AG04449 (cell line): ENCODE data around the gene TRABD2A.

ENCODE experiments used
- CTCF ChIA-PET: fragments of 350-600 bp; formaldehyde crosslinking; extraction: SDS; loops from one replicate; lab custom pipeline; 2021; ENCODE audit warnings: antibody characterized with exemption; lab: Yijun Ruan, JAX
- POLR2A ChIA-PET: fragments of 400-600, 350-600 bp; formaldehyde crosslinking; extraction: SDS; loops from one replicate; lab custom pipeline; 2020; ENCODE audit warnings: antibody characterized with exemption, inconsistent platforms; lab: Yijun Ruan, JAX
- DNase-seq: peaks from one replicate; pipeline ENCODE4 v3.0.0-alpha.2; 2010; ENCODE audit warnings: low read depth, low spot score
- H3K4me3 ChIP-seq: 2 replicates; pipeline ENCODE4 v1.5.1; 2011; ENCODE audit warnings: low read depth, mild to moderate bottlenecking, control low read depth, low read length
- TF ChIP-seq, protein P1 (sequence below): IDR thresholded peaks from one replicate; pipeline ENCODE4 v1.5.1; 2011; ENCODE audit warnings: mild to moderate bottlenecking, moderate library complexity, low read length, control low read depth, inconsistent platforms; ENCODE audit not compliant: insufficient read depth; ENCODE audit errors: missing control alignments

Gene TRABD2A

DNA sequence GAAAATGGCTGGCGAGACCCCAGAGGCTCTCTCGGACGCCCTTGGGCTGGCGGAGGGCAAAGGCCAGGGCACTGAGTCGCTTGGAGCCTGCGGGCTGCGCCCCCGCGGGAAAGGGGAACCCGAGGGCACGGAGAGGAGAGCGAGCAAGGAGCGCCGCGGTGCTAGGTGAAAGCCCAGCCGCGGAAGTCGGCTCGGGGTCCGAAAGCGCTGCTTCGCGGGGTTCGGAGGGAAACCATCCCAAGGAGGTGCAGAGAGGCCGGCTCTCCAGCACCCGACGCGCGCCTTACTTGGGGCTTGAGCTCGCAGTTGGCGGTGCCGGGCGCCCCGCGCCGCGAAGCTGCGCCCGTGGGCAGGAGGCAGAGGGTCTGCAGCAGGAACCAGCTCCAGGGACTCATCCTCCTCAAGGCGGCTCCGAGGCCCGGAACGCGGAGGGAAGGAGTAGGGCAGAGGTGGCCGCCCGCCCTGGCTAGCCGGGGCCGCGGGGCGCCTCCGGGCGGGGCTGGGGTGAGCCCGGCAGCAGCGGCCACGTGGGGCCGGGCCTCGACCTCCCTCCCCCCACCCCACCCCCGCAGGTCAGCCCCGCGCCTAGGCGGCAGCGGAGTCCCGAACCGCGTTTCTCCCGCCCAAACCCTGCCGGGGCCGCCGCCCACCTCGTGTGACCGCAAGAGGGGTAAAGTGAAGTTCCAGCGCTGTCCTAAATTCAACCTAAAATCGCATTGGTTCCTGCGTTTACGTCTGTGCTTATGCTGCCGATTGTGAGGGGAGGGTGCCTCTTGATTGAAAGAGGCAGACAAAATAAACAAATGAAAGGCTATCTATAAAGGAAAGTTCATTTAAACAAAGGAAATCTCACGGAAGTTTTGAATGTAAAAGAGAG is at the start of gene TRABD2A:
Gene TRABD2A (minus strand): TSS at position 440 of the 877 bp plus-strand sequence. CDS start 45 bp downstream, at position 395.
- DNase-seq: no peak
- peak within 1 kb of the TSS; percentile 56 for H3K4me3 ChIP-seq
- TF ChIP-seq, protein P1, sequence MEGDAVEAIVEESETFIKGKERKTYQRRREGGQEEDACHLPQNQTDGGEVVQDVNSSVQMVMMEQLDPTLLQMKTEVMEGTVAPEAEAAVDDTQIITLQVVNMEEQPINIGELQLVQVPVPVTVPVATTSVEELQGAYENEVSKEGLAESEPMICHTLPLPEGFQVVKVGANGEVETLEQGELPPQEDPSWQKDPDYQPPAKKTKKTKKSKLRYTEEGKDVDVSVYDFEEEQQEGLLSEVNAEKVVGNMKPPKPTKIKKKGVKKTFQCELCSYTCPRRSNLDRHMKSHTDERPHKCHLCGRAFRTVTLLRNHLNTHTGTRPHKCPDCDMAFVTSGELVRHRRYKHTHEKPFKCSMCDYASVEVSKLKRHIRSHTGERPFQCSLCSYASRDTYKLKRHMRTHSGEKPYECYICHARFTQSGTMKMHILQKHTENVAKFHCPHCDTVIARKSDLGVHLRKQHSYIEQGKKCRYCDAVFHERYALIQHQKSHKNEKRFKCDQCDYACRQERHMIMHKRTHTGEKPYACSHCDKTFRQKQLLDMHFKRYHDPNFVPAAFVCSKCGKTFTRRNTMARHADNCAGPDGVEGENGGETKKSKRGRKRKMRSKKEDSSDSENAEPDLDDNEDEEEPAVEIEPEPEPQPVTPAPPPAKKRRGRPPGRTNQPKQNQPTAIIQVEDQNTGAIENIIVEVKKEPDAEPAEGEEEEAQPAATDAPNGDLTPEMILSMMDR: no peak
- POLR2A ChIA-PET: interaction anchor here (2.3 kb wide), 1 partner anchor 25 kb away, joined by 7 read pairs; the partner anchor contains the start of gene TMSB10
- CTCF ChIA-PET: interaction anchor here (0.9 to 5.2 kb wide), 12 partner anchors 9 to 388 kb away, joined by 3 to 41 read pairs (median 5); no protein-coding TSS in a partner anchor

DNA sequence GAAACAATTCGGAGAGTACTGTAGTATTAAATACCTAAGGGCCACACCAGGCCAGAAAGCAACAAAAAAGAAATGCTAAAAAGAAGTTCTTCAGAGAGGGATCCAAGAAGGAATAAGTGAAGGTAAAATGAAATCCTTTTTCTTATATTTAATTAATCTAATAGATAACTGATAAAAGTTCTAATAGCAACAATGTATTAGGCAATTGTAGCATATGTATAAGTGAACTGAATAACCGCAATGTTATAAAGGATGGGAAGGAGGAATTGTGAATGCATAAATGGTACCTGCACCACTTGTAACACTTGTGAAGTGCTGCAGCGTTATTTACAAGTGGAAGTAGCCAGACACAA is 46.4 kb upstream of the TRABD2A start:
- CTCF ChIA-PET: interaction anchor here (1.3 to 3.2 kb wide), 5 partner anchors 10 to 55 kb away, joined by 4 to 97 read pairs (median 33); partner anchors contain the start of gene TMSB10
- TF ChIP-seq, protein P1: no peak
- DNase-seq: no peak
- H3K4me3 ChIP-seq: no peak overlapping the region
- POLR2A ChIA-PET: no interaction called here

DNA sequence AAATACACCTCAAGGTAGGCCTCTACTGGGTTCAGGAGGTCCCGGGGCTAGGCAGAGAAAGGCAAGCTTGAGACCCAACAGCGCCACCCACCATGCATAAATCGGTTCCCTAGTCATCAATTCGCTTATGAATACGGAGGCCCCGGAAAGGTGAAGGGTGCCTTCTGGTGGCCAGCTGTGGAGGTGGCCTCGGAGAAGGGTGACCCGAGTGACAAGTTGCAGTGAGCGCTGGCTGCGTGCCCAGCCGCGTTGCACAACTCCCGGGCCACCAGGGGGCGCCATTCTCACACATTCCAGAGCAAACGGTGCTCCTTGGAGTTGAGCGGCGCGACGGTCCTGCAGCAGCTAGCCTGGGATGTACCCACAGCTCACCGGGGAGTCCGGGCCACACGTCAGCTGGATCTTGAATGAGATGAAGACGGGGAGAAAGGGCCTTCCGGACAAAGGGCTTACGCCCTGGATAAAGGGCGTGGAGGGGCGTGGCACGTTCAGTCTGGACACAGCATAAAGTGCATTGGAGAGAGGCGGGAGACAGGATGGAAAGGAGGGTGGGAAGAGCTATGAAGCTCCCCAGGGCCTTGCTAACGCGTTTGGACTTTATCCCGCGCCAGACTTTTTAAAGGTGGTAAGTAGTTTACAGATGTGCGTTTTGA is 45.0 kb upstream of the TRABD2A start:
- TF ChIP-seq, protein P1: peak; percentile 93
- ChIA-PET CTCF (interaction anchor here (0.6 to 4.8 kb wide), 76 partner anchors 9 to 494 kb away, joined by 3 to 125 read pairs (median 5); partner anchors contain the start of genes SUCLG1, TMSB10 and TRABD2A), POLR2A (interaction anchor here (0.6 to 2.7 kb wide), 4 partner anchors 19 to 651 kb away, joined by 5 to 36 read pairs (median 6); partner anchors contain the start of gene TMSB10)
- no peak for DNase-seq
- peak overlapping the region; percentile 58 for H3K4me3 ChIP-seq

- TF ChIP-seq, protein P1: no peak
- CTCF ChIA-PET: interaction anchor here (0.6 to 4.8 kb wide), 57 partner anchors 8 to 494 kb away, joined by 3 to 125 read pairs (median 5); partner anchors contain the start of genes SUCLG1, TMSB10 and TRABD2A
- H3K4me3 ChIP-seq: no peak overlapping the region
- POLR2A ChIA-PET: interaction anchor here (1.2 to 2.7 kb wide), 2 partner anchors 19 to 21 kb away, joined by 5 to 36 read pairs; partner anchors contain the start of gene TMSB10
- no peak for DNase-seq
Observed at GRCh38 chr2:84925336-84925723, 44.4 kb upstream of the TRABD2A start.

DNA sequence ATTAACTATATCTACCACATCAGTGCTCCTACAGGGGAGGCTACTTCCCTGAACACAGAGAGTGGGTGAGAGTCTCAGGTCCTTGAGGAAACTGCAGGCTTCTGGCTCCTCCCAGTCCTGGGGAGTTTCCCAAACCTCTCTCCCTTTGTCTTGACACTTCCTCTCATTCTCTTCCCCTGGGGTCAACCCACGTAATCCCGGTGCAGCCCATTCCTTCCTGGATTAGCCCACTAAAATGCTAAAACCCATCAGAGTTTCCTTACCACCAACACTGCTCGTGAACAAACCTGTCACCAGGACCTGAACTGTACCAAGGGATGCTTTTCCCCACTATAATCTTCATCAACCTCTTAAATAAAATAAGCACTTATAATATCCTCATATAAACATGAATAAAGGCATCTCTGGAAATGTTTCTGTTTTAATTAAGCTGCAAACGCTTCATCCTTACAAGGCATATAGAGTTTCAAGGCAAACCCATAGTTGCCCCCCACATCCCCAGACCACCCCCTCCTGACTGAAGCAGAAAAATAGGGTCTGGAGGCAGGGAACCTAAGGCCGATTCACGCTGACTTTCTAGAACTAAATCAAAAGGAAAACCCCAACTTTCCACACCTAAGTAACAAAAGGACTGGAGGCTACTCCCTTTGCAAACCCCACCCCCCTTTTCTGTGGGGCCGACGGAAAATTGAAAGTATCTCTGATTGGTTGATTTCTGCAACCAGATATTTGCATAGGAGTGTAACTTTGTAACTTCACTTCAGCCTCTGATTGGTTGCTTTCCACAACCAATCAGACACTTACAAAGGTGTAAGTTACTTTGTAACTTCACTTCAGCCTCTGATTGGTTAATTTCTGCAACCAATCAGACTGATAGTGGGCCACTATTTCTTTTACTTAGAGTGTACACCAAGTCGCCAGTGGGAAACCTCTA is 43.6 kb upstream of the TRABD2A start:
- no peak for DNase-seq
- POLR2A ChIA-PET: interaction anchor here (2.7 kb wide), 1 partner anchor 18 kb away, joined by 36 read pairs; the partner anchor contains the start of gene TMSB10
- no peak overlapping the region for H3K4me3 ChIP-seq
- CTCF ChIA-PET: interaction anchor here (0.7 to 4.8 kb wide), 23 partner anchors 8 to 466 kb away, joined by 3 to 125 read pairs (median 14); partner anchors contain the start of genes SUCLG1, TMSB10 and TRABD2A
- TF ChIP-seq, protein P1: no peak
